HFF-Myc (cell line): Measurements from ENCODE around the gene SLCO1A2.

Experiments
- DNase-seq: peaks from one replicate; pipeline ENCODE4 v3.0.0-alpha.2; 2011; ENCODE audit warnings: low read depth; ENCODE audit errors: extremely low read depth
- H3K4me3 ChIP-seq: replicated peaks from 2 replicates; pipeline ENCODE4 v1.5.1; 2011; ENCODE audit warnings: low read depth, mild to moderate bottlenecking, control low read depth, low read length
- TF ChIP-seq, protein P1 (sequence below): IDR thresholded peaks from 2 replicates; pipeline ENCODE4 v1.5.1; 2012; ENCODE audit warnings: mild to moderate bottlenecking, low read depth, low read length, control low read depth; ENCODE audit errors: missing control alignments

SLCO1A2 gene

GRCh38 chr12:21354641-21355040 lies 19.9 kb upstream of the SLCO1A2 start:
- H3K4me3 ChIP-seq, result no peak overlapping the region
- TF ChIP-seq, protein P1, sequence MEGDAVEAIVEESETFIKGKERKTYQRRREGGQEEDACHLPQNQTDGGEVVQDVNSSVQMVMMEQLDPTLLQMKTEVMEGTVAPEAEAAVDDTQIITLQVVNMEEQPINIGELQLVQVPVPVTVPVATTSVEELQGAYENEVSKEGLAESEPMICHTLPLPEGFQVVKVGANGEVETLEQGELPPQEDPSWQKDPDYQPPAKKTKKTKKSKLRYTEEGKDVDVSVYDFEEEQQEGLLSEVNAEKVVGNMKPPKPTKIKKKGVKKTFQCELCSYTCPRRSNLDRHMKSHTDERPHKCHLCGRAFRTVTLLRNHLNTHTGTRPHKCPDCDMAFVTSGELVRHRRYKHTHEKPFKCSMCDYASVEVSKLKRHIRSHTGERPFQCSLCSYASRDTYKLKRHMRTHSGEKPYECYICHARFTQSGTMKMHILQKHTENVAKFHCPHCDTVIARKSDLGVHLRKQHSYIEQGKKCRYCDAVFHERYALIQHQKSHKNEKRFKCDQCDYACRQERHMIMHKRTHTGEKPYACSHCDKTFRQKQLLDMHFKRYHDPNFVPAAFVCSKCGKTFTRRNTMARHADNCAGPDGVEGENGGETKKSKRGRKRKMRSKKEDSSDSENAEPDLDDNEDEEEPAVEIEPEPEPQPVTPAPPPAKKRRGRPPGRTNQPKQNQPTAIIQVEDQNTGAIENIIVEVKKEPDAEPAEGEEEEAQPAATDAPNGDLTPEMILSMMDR, result no peak
- DNase-seq, result no peak

- DNase-seq, result no peak
- TF ChIP-seq, protein P1, result no peak
- H3K4me3 ChIP-seq, result no peak overlapping the region
These were observed 19.2 kb upstream of the SLCO1A2 start for GRCh38 chr12:21353948-21354347.

GRCh38 chr12:21353487-21353886 lies 18.8 kb upstream of the SLCO1A2 start:
- DNase-seq, result no peak
- TF ChIP-seq, protein P1, result no peak
- no peak overlapping the region for H3K4me3 ChIP-seq

DNA sequence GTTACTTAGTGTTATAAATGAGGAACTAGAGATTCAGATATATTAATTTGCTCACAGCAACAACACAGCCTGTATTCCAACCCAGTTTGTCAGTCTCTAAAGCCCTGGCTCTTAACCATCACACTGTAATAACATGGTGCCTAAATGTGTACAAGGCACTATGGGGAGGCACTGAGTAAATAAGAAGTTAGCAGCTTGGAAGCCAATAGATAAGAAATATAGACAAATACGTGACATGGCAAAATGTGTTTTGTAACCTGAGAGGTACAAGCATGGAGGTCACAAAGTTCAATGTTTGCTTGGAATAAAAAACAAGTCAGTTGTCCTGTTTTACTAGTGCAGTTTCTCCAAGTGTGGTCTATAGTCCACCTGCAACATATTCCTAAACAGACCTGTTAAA lies 16.3 kb upstream of the SLCO1A2 start:
- DNase-seq, result no peak
- TF ChIP-seq, protein P1, result no peak
- no peak overlapping the region for H3K4me3 ChIP-seq

DNA sequence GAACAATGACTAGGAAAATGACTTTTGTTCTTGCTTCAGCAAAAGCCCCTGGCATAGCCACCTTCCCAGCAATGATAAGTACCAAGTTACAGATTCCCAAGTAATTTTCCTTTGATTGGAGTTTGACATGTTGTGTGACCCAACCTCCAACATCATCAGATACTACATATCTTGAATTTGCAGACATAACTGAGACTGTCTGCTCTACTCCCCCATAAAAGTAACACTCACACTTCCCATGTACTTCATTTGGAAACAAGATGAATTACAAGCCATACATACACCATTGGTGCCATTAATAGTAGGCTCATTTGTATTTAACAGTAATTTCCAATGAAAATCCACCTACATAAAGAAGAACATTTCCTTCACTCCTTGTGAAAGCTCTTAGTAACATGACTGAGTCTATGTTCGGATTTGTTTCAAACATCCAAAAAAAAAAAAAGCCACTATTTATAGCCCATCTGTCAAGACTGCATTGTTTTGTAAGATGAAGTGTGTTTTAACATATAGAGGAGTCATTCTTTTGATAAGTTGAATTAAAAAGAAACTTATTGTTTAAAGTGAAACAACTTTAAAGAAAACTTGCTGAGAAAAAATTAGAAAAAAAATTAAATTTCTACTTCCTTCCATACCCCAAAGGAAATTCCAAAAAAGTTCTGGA lies 12.0 kb upstream of the SLCO1A2 start:
- no peak for DNase-seq
- H3K4me3 ChIP-seq, result no peak overlapping the region
- TF ChIP-seq, protein P1, result no peak

- TF ChIP-seq, protein P1, result no peak
These were observed 8.9 kb upstream of the SLCO1A2 start for GRCh38 chr12:21343636-21344035.

DNA sequence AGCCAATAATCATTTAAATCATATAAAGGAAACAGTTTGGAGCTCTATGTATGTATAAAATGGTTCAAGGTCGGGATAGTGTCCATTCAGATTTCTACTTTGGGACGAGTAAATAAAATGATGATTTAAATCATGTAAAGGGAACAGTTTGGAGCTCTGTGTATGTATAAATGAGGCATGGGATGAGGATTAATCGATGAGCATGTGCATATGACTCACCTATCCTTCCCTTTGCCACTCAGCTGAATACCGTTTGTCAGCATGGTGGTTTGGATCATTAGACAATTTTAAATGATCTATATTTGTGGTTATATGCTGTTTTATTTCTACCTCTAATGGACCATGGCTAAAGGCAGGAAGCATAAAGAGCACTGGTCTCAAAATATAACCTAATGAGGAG lies 7.1 kb upstream of the SLCO1A2 start:
- TF ChIP-seq, protein P1, result no peak
- H3K4me3 ChIP-seq, result no peak overlapping the region
- DNase-seq, result no peak

More at GRCh38 chr12:21343636-21344035, 8.9 kb upstream of the SLCO1A2 start:
- no peak overlapping the region for H3K4me3 ChIP-seq
- no peak for DNase-seq
